HG03575 (cell line): Measurements from ENCODE around the gene MYO5A.
"Not testable (repeated sequence)": the region's sequence is repeated elsewhere in the genome, so short reads cannot be mapped to it uniquely, and the experiment has no call there.

Experiments used
- ATAC-seq: cut with Tn5 transposase; IDR thresholded peaks from one replicate; pipeline ENCODE4 v1.9.1; 2021; ENCODE audit not compliant: unreplicated experiment, insufficient number of reproducible peaks, low FRiP score; ENCODE audit errors: extremely low read depth

MYO5A gene

DNA sequence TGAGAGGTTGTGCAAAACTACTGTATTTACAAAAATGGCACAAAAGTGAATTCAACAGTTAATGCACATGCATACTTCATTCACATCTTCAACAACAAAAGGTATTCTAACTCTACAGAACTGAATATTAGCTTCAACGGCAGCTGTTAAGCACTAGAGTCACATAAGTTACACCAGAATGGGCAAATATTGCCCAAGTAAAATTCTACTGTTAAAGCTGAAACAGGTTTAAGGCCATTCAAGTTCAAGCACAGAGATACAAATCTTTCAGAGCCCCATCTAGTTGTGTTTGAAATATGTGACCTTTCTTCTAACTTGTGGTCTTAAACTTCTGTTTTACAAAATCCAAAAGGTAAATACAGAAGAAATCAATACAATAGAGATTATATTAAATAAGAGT lies 22.5 kb upstream of the MYO5A start:
- not testable (repeated sequence) for ATAC-seq

DNA sequence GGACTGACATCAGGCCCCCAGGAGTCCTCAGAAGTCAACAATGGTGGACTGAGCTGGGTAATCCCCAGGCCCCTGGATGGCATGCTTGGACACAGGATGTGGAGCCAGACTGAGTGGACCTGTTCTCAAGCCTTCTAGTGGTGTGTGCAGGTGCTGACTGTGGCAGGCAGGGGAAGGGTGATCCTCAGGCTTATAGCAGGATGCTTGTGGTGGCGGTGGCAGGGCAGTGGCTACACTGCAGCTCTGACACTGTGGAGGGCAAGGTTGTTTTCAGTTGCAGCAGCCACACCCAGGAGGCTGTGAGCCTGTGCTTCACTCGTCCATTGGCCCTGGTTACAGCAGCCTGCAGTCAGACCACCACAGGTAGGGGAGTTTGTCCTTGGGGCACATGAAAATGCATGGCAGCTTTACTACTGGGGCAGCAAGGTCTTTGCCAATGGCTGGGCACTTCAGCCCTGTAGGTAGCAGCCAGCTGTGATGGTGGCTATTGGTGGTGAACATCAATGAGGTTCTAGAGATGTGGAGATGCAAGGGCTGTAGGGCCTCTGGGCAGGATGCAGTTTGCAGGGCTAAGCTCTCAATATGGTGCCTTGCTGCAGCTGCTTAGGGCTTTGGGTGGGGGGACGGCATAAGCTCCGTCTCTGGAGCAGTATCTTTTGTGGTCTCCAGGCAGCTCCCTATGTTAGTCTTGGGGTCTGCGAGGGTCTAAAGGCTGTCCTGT lies 17.5 kb upstream of the MYO5A start:
- ATAC-seq, result no peak

DNA sequence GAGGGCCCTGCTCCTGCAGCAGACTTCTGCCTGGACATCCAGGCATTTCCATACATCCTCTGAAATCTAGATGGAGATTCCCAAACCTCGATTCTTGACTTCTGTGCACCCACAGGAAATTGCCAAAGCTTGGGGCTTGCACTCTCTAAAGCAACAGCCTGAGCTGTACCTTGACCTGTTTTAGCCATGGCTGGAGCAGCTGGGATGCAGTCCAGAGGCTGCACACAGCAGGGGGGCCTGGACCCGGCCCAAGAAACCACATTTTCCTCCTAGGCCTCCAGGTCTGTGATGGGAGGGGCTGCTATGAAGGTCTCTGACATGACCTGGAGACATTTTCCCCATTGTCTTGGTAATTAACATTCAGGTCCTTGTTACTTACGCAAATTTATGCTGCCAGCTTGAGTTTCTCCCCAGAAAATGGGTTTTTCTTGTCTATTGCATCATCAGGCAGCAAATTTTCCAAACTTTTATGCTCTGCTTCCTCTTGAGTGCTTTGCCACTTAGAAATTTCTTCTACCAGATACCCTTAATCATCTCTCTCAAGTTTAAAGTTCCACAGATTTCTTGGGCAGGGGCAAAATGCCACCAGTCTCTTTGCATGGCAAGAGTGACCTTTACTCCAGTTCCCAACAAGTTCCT lies 11.8 kb upstream of the MYO5A start:
- ATAC-seq, result no peak

DNA sequence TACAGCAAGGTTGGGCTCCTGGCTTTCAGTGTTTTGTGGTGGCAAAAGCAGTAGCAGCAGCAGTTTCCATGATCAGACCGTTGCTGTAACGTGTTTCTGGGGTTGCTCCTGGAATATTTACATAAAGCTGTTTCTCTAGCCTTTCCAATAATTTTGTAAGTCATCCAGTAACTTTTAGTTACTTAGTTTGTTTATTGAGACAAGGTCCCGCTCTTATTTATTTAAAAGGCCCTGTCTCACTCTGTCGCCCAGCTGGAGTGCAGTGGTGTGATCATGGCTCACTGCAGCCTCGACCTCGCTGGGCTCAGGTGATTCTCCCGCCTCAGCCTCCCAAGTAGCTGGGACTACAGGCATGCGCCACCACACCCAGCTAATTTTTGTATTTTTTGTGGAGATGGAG lies 8.8 kb upstream of the MYO5A start:
- no peak for ATAC-seq

DNA sequence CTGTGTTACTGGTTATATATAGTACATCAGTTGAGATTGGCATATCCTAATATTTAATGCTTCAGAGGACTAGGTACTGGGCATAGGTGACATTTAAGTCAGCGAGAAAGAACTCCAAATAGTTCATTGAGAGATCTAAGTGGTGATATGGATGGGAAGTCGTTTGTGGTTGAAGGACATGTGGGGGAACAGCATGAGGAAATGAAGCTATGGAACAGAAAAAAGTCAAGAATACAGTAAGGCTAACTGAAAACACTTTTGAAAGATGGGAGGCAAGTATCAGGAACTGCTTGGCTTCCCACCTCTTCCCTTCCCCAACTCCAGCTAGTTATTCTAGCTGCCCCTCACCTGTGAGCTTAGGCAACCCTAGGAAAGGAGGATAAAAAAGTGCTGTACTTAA lies 3.7 kb upstream of the MYO5A start:
- ATAC-seq, result no peak

DNA sequence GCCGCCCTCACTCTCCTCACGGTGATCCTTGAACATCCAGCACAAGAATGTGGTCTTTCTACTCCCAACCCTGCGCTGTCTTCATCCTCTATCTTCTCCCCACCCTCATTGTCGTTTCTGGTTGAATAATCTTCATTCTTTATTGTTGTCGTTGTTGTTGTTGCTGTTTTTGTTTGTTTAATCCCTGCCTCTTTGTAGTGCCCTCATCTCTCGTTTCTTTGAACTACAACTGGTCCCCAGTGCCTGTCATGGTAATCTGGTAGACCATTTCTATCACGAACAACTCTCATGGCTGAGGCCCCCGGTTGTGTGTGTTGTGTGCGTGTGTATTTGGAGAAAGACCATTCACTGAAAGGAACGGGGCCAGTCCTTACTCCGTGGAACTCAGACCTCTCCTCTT lies 1.3 kb upstream of the MYO5A start:
- no peak for ATAC-seq

DNA sequence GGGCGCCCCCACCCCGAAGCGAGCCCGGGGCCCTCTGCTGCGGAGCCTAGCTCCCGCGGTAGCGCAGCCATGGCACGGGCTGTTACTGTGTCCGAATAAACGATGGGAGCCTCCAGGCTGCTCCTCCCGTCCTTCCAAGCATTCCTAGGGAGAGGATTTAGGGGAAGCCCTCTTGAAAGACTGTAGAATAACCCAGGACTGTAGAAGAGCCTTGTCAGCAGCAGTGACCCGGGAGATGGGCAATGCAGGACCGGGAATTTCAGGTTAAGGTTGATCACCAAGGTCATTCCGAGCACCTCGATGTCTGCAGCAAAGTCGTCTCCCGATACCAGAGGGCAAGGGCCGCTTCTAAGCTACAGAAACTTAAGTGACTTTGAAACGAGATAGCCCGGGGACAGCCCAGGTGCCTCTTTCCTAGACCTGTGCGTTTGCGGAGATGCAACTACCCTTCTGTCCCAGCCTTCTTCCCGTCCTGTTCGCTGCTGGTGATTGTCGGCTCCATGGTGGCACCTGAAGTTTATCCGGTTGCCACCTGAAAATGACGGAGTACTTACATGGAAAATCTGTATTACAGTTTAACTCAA lies 753 bp upstream of the MYO5A start:
- ATAC-seq, result no peak

DNA sequence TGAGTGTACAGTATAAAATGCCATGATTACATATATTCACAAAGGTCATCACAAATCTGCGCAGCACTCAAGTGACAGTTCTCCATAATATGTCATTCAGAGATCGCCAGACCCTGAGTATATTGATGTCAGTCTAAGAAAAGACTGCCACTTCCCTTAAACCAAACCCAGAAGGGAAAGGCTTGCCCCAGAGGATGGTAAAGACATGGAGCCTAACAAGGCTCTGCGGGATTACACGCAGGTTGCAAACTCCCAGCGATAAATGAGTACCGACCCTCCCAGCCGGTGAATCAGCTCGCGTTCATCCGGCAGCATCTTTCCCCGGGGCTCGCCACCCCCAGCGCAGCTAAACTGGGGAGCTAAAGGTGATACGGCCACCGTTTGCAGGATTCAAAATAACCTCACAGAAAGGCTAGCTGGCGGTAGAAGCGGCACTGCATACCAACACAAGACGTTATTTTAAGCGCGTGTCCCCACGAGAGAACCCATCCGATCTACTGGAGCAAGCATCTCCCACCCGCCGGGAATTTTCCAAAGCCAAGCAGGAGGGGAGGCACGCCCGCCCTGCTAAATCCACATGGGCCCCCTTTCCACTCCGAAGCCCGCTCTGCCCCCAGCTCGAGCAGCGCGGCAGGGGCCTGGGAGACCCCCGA lies 643 bp downstream of the MYO5A start:
- ATAC-seq, result no peak

DNA sequence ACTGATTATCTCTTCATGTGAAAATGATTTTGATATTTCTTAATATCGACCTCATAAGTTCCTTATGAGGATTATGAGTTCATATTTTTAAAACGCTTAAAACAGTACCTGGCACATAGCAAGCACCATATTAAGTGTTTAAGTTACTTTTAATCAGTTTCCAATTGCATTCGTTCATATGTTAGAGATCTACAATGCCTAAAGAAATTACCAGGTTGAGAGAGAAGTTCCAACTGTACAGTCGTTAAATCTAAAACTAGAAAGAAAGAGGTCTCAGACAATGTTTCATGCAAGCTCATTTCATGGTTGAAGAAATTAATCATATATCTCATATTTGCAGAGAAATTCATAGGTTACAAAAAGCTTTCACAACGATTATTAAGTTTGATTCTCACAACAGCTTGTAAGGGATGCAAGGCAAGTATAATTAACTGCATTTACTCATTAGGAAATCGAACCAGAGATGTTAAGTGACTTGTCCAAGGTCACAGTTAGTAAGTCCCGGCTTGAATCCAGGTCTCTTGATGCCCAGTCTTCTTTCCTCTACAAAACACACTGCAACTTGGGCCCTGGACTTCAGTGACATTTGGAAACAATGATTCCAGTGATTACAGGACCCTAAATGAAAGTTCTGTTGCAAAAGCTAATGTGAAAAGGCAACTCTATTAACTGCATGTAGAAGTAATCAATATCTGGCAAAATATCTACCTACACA lies 1.3 kb downstream of the MYO5A start:
- no peak for ATAC-seq

DNA sequence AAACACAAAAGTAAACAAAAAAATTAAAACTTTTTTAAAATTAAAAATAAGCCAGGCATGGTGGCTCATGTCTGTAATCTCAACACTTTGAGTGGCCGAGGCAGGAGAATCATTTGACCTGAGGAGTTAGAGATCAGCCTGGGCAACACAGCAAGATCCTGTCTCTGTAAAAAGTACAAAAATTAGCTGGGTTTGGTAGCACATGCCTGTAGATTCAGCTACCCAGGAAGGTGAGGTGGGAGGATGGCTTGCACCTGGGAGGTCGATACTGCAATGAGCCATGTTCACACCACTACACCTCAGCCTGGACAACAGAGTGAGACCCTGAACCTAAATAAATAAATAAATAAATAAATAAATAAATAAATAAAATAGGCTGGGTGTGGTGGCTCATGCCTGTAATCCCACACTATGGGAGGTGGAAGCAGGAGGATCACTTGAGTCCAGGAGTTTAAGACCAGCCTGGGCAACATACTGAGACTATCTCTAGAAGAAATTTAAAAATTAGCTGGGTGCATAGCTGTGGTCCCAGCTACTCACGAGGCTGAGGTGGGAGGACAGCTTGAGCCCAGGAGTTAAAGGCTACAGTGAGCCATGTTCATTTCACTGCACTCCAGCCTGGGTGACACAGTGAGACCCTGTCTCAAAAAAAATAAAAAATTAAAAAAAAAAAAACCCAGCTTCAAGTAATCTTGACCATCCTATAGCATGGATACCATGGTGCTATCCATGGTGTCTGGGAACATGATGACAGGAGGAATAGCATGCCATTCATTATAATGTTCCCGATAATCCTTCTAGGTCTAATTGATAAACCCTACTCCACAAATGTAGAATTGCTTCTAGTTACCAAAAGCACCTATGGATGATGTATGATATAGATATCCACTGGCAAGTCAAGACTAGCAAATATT lies 4.2 kb downstream of the MYO5A start:
- no peak for ATAC-seq

DNA sequence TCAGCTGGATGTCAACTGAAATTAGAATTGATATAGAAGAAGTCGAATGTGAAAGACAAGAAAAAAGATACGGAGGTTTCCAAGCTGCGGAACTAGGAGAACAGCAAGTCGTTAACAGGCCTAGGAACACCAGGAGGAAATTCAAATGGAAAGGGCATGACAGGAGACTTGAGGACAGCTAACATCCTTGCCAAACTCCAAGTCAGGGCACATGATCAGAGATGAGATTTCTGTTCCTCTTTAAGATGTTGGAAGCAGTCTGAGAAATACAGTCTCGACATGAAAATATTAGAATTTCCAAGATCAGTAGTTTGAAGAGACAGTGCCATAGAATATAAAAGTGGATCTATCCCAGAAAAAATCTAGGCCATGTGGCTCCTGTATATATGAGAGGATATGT lies 5.0 kb downstream of the MYO5A start:
- ATAC-seq, result no peak

DNA sequence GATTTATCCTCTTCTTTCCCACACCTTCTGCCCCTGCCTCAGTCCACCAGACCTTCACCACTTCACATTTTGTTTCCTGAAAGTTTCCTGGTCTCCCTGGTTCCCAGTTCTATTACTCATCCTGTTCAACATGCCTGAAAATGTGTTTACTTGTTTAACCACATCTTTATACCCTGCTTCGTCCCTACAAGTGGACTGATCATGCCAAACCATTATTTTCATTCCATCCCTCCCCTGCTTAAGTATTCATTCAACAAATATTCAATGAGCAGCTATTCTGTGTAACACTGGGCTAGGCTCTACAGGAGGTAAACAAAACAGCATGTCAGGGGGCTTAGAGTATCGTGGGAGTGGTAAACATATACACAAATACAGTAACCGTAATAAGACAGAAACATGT lies 5.5 kb downstream of the MYO5A start:
- no peak for ATAC-seq

DNA sequence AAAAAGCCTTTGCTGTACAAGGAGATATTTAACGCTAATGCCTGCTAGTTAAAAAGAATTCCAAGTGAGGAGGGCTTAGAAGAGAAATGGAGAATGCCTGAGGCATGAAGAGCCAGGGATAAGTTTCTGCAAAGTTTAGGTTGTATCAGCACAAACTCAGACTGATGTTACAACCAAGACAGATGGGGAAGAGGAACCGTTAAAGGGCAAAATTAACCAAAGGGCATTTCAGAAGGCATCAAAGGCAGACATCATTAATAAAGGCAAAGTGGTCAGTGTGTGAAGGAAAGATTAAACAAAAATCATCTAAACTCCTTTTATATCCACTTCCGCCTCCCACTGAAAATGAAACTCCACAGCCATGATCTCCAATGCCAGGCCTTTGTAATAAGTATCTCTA lies 7.0 kb downstream of the MYO5A start:
- no peak for ATAC-seq

DNA sequence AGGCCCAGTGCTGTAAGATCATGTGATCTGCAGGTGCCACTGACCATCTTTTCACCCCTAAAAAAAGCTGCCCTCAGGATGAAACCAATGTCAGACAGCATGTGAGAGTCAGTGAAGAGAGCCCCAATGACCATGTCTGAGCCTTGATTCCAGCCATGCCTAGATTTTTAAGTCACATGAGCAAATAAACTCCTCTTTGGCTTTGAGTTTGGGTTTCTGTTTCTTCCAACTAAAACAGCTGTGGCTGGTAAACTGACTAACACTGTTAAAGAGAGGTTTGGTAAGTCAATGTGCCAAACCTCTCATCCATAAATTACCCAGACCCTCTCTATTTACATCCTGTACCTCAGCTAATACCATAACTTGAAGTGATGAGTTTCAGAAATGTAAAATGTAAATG lies 8.3 kb downstream of the MYO5A start:
- no peak for ATAC-seq

DNA sequence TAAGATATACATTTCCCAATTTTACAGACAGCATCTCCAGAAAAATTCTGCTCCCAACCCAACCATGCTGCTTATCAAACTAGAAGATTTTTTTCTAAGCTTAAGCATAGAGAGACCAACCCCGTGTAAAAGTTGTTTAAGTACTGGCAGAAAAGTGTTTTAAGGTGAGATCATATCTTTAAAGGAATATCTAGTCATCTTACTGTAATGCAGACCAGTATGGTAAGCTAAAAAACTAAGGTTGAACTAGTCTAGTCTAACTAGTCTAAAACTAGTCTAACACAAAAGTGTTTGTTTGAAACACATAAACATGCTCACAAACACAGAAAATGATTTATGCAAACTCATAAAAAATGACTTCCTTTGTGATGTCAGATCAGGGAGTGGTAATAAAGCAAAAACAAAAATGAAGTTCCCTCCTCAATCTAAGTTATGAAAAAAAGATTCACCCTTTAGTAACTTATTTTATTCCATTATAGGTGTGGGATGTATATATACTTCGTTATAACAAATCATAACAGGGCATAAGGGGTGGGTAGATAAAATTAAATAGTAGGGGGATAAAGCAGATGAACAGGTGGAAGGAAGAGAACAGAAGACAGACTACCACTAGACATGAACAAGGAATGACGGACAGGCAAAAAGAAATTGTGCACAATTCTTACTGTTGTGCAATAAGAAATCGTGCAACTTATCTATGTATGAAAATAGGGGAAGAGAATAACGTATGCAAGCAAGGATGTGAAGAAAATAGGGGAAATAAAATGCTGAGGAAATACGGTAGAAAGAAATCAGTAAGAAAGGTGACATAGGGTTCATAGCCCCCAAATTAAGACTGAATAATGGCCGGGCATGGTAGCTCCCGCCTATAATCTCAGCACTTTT lies 10.0 kb downstream of the MYO5A start:
- no peak for ATAC-seq

DNA sequence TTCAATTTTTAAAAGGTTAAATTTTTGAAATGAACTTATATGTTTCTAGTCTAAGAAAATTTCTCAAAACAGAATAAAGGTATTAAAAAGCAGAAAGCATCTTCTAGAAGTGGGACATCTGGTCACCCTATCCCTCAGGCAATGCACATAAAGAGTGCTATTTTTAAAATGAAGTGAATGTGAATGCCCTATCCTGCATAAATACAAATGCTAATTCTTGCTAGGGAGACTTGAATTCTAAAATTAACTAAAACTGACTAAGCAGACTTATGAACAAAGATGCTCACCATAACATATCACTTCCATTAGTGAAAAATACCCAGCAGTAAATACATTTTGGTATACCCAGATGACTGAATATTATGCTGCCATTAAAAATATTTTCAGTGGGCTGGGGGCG lies 11.7 kb downstream of the MYO5A start:
- no peak for ATAC-seq

DNA sequence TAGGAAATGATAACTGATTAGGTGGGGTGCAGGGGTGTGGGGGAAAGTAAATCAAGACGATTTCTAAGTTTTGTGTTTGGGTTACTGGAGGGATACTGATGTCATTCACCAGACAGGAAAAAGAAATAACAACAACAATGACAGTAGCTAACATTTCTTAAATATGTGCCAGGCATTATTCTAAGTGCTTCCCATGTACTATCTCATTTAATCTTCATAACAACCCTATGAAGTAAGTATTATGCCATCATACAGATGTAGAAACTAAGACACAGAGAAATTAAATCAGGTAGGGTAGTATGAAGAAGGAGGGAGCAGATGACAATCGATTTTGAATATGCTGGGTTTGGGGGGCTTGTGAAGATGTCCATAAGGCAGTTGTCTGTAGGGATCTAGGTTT lies 13.3 kb downstream of the MYO5A start:
- ATAC-seq, result no peak

DNA sequence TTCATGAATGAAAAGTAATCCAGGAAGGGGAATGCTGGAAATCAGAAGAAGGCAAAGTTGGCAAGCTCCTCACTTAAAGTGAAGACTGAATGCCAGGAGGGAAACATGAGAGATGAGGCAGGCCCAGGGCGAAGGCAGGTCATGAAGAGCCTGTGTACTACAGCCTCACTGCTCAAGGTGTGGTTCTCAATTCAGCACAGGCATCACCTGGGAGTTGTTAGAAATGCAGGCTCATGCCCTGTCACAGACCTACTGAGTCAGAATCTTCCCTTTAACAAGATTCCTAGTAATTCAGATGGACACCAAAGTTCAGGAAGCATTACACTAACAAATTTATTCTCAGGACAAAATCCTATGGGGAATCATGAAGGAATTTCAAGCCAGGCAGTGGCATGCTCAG lies 14.2 kb downstream of the MYO5A start:
- no peak for ATAC-seq
